Coronary artery (tissue), 2 donors: ENCODE results near the gene MRPL3.
"Not testable (repeated sequence)": the region's sequence is repeated elsewhere in the genome, so short reads cannot be mapped to it uniquely, and the experiment has no call there.

Experiments used
- DNase-seq: peaks from one replicate; pipeline ENCODE4 v3.0.0-alpha.2; 2017; ENCODE audit warnings: low spot score
- H3K27ac ChIP-seq, 2 donors: fragments of 200-600 bp; sonication (generic); one replicate each; pipeline ENCODE4 v1.5.1; 2016 to 2019
- H3K4me3 ChIP-seq: fragments of 200-600 bp; sonication (generic); 2 replicates; pipeline ENCODE4 v1.5.1; 2016; ENCODE audit warnings: mild to moderate bottlenecking, moderate library complexity
- TF ChIP-seq, protein P1 (sequence below): fragments of 200-600 bp; sonication (generic); IDR thresholded peaks from one replicate; pipeline ENCODE4 v1.5.1; 2019; ENCODE audit warnings: antibody characterized with exemption

MRPL3 gene

DNA sequence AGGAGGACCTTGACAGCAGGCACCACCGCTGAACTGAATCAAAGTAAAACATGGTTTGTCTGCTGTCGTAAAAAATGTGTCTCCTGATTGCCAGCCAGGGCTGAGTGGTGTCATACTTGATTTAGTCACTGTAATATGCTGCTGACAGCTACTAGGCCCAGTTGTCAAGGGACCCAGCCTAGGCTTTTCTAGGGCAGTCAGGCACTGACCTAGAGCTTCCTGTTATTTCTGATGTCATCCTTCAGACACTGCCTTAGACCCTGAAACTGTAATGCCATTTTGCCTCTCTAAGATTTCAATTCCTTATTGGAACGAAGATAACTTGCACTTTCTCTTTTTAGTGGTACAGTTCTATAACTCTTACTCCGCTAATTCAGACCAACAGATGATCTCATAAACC lies 2.6 kb upstream of the MRPL3 start:
- Histone ChIP-seq H3K4me3 (no peak overlapping the region), H3K27ac (no peak overlapping the region)
- DNase-seq: no peak
- TF ChIP-seq, protein P1, sequence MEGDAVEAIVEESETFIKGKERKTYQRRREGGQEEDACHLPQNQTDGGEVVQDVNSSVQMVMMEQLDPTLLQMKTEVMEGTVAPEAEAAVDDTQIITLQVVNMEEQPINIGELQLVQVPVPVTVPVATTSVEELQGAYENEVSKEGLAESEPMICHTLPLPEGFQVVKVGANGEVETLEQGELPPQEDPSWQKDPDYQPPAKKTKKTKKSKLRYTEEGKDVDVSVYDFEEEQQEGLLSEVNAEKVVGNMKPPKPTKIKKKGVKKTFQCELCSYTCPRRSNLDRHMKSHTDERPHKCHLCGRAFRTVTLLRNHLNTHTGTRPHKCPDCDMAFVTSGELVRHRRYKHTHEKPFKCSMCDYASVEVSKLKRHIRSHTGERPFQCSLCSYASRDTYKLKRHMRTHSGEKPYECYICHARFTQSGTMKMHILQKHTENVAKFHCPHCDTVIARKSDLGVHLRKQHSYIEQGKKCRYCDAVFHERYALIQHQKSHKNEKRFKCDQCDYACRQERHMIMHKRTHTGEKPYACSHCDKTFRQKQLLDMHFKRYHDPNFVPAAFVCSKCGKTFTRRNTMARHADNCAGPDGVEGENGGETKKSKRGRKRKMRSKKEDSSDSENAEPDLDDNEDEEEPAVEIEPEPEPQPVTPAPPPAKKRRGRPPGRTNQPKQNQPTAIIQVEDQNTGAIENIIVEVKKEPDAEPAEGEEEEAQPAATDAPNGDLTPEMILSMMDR: no peak

DNA sequence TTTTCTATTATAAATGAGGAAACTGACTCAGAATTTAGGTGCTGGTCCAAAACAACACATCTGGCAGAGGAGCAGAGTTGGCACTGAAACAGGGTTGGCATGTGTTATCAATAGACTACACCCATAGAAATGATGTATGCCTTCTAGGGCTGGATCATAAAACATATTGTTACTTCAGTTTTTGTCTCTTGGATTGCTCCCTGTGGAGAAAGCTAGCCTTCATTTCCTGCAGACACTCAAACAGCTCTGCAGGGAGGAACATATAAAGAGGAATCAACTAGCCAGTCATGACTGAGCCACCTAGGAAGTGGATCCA lies 507 bp upstream of the MRPL3 start:
- DNase-seq: no peak
- H3K4me3 ChIP-seq: peak overlapping the region; percentile 85
- TF ChIP-seq, protein P1: no peak
- peak overlapping the region in 1 of 2 donors; percentile 65 for H3K27ac ChIP-seq

DNA sequence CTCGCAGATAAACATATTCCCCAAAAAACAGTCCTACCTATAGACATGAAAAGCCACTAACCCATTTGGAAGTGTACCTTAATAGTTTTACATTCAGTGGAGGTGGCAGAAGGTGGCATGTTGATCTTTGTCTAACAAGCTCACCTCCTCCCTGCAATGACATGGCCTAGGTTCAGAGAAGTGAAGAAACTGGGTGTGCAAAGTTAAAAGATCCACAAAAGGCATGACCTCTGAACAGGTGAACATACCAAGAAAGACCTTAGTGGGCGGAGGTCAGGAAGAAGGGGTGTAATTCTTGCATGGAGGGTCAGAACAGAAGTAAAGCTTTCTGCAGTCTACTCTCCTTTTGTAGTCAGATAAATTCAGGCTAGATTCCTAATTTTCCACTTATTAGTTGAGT lies 822 bp downstream of the MRPL3 start:
- TF ChIP-seq, protein P1: no peak
- H3K27ac ChIP-seq: peak overlapping the region in 1 of 2 donors; percentile 74

DNA sequence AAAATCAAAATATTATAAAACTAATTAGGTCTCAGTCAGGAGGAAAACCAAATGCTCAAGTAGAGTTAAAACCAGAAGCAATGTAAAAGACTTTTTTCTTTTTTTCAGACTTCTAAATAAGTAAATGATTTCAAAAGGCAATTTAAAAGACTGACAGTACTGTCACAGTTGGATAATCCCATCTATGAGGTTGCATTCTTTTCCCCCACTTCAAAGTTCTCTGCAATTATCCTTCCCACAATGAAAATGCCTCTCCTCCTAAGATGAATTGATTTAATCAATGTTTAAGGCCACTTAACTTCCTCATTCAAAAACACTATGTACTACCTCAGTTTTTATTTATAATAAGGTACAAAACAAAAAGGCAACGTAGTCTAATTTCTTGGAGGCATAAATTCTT lies 8.1 kb downstream of the MRPL3 start:
- H3K4me3 ChIP-seq: no peak overlapping the region
- no peak overlapping the region for H3K27ac ChIP-seq
- TF ChIP-seq, protein P1: no peak
- no peak for DNase-seq

More for the DNA sequence above, 822 bp downstream of the MRPL3 start:
- no peak for DNase-seq
- H3K4me3 ChIP-seq: peak overlapping the region; percentile 85

DNA sequence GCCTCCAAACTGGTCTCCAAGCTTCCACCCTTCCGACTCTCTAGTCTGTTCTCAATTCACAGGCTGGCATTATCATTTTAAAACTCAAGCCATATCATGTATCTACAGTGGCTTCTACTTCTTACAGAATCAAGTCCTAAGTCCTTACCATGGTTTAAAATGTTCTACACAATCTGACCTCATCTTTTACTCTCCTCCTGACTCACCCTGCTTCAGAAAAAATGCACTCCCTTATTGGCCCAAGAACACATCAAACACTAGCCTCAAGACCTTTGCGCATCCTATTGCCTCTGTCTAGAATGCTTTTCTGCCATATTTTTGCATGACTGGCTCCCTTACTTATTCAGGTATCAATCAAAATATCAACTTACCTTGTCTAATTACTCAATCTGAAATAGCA lies 11.0 kb downstream of the MRPL3 start:
- TF ChIP-seq, protein P1: no peak
- H3K4me3 ChIP-seq: no peak overlapping the region
- no peak for DNase-seq
- no peak overlapping the region for H3K27ac ChIP-seq

DNA sequence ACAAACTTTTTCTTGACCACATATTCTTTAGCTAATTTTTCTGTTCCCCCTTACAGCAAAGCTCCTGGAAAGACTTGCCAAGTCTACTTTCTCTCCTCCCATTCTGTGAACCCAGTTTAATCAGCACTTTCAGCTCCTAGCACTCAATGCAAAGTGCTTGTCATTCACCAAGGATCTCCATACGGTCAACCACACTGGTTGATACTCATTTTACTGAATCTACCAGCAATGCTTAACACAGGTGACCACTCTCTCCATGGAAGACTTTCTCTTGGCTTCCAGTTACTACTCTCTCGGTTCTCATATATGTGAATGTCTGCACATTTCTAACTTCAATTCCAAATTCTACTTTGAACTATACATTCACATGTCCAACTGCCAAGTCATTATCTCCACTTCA lies 11.7 kb downstream of the MRPL3 start:
- Histone ChIP-seq H3K4me3 (no peak overlapping the region), H3K27ac (no peak overlapping the region)
- DNase-seq: no peak
- TF ChIP-seq, protein P1: no peak

DNA sequence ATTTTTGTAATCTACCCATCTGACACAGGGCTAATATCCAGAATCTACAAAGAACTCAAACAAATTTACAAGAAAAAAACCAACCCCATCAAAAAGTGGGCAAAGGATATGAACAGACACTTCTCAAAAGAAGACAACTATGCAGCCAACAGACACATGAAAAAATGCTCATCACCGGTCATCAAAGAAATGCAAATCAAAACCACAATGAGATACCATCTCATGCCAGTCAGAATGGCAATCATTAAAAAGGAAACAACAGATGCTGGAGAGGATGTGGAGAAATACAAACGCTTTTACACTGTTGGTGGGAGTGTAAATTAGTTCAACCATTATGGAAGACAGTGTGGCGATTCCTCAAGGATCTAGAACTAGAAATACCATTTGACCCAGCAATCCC lies 16.2 kb downstream of the MRPL3 start:
- H3K4me3 ChIP-seq, DNase-seq, H3K27ac ChIP-seq: not testable (repeated sequence)

DNA sequence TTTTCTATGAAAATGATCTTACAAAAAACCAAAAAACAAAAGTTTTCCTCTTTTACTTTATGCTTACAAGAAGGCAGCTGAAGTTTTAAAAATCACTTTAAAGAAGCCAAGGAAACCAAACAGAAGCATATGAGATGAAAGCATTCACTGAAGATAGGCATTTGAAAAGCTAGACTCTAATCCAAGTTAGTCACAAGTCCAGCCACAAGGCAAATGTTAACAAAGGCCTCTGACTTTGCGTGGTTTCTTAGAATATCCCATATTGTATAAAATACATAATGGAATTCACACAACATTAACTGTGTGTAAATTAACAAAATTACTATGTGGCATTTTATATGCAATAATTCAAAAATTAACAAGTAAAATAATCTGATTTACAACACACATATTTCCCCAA lies 17.7 kb downstream of the MRPL3 start:
- H3K4me3 ChIP-seq: no peak overlapping the region
- no peak for DNase-seq
- TF ChIP-seq, protein P1: no peak
- H3K27ac ChIP-seq: no peak overlapping the region
